ENCODE data around the gene ACTG1. TPM values are rescaled to one million over a fixed set of nuclear protein-coding genes. Genes with fewer than 3 reads are reported as not detected.
A peak's percentile ranks its signal among the peaks of the same experiment; 100 is the strongest.

The ACTG1 gene
- total RNA-seq, 1 experiment from 2014 or later: 4,160 TPM

- Mint-ChIP-seq H3K27ac (peak overlapping the region; percentile 56 to 98 (median 96); a peak in 5 of 7 replicates), H3K4me1 (peaks cover 25 to 35% of the 10 kb centered on the region in 2 experiments), H3K36me3 (ENCODE audit: insufficient read depth in 1 of 3, low read depth in 3 of 3) (peaks cover 38 to 45% (median 39%) of the 10 kb centered on the region in 3 experiments), H3K27me3 (ENCODE audit: low read depth) (peaks cover 6% of the 10 kb centered on the region), H3K4me3 (peak overlapping the region; percentile 97 to 100), H3K9me3 (peaks cover 7 to 22% of the 10 kb centered on the region in 2 experiments; a peak in 4 of 5 replicates)
- no peaks in the 10 kb centered on the region for H3K4me1 ChIP-seq (ENCODE audit: insufficient read depth, low read length)
- no peak overlapping the region for H3K4ac ChIP-seq (ENCODE audit: low read depth, low read length)
- no peaks in the 10 kb centered on the region for H3K9me3 ChIP-seq (ENCODE audit: control insufficient read depth, low read depth, low read length)
- H3K9ac ChIP-seq (ENCODE audit: extremely low read depth, insufficient read length, low read length): peak overlapping the region; percentile 83
- H2BK20ac ChIP-seq (ENCODE audit: low read depth, low read length, poor library complexity, severe bottlenecking): no peak overlapping the region
- no peak overlapping the region for H2AFZ ChIP-seq (ENCODE audit: low read length)
- H4K20me1 ChIP-seq (ENCODE audit: control insufficient read depth, insufficient read depth, insufficient read length): no peaks in the 10 kb centered on the region
- H2BK15ac ChIP-seq (ENCODE audit: low read depth, low read length): no peak overlapping the region
- H3K27ac ChIP-seq (ENCODE audit: insufficient read length, low read depth, low read length): no peak overlapping the region
- TF ChIP-seq, protein P1, sequence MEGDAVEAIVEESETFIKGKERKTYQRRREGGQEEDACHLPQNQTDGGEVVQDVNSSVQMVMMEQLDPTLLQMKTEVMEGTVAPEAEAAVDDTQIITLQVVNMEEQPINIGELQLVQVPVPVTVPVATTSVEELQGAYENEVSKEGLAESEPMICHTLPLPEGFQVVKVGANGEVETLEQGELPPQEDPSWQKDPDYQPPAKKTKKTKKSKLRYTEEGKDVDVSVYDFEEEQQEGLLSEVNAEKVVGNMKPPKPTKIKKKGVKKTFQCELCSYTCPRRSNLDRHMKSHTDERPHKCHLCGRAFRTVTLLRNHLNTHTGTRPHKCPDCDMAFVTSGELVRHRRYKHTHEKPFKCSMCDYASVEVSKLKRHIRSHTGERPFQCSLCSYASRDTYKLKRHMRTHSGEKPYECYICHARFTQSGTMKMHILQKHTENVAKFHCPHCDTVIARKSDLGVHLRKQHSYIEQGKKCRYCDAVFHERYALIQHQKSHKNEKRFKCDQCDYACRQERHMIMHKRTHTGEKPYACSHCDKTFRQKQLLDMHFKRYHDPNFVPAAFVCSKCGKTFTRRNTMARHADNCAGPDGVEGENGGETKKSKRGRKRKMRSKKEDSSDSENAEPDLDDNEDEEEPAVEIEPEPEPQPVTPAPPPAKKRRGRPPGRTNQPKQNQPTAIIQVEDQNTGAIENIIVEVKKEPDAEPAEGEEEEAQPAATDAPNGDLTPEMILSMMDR (conservative IDR thresholded peaks at IDR 0.05): no peak
- H2BK5ac ChIP-seq (ENCODE audit: insufficient read length, low read length): no peak overlapping the region
- peak overlapping the region; percentile 94 for H3K14ac ChIP-seq (ENCODE audit: insufficient read depth, low read length)
- peaks cover 2% of the 10 kb centered on the region for H3K79me1 ChIP-seq (ENCODE audit: insufficient read depth, low read depth, low read length, poor library complexity, severe bottlenecking)
- H3K23me2 ChIP-seq (ENCODE audit: insufficient read length, low read depth, low read length, poor library complexity, severe bottlenecking): peaks cover 31% of the 10 kb centered on the region
- no peak overlapping the region for H2BK120ac ChIP-seq (ENCODE audit: low read depth, low read length, poor library complexity, severe bottlenecking)
- DNase-seq: no peak
- H3K4me2 ChIP-seq (ENCODE audit: insufficient read depth, insufficient read length, low read length): peak overlapping the region; percentile 97
- no peak overlapping the region for H4K91ac ChIP-seq (ENCODE audit: insufficient read length, low read depth, low read length)
- H3K23ac ChIP-seq (ENCODE audit: insufficient read length, low read depth, low read length): no peak overlapping the region
- H2BK12ac ChIP-seq (ENCODE audit: insufficient read length, low read depth, low read length): no peak overlapping the region
- peaks cover 25% of the 10 kb centered on the region; the same call in 1 of the 2 replicates for H3K79me2 ChIP-seq (ENCODE audit: insufficient read depth, low read length)
- no peak overlapping the region for H3T11ph ChIP-seq (ENCODE audit: low read length)
- H4K8ac ChIP-seq (replicated peaks; ENCODE audit: insufficient read length, low read depth, low read length): no peak overlapping the region
- H3K56ac ChIP-seq (ENCODE audit: insufficient read length, low read depth, low read length): no peak overlapping the region
- WGBS (ENCODE audit: extremely low coverage, insufficient read length, low lambda C conversion rate): no CpG with 5 or more reads among the region's 9 CpGs
- H3K18ac ChIP-seq (ENCODE audit: insufficient read length, low read depth, low read length): peak overlapping the region; percentile 16
- H2AK5ac ChIP-seq (ENCODE audit: insufficient read length, low read length): no peak overlapping the region
- H3K27me3 ChIP-seq (ENCODE audit: insufficient read depth, low read length): no peaks in the 10 kb centered on the region
- H4K5ac ChIP-seq (ENCODE audit: insufficient read length, low read depth, low read length): no peak overlapping the region
These were observed 1.1 kb downstream of the ACTG1 start for GRCh38 chr17:81511554-81511803.

All from H9 (cell line).